Measurements from ENCODE around the gene TMEM100. TPM values are rescaled to one million over a fixed set of nuclear protein-coding genes. Genes with fewer than 3 reads are reported as not detected.

The TMEM100 gene
- total RNA-seq, 1 donor from 2014 or later = 443 TPM

DNA sequence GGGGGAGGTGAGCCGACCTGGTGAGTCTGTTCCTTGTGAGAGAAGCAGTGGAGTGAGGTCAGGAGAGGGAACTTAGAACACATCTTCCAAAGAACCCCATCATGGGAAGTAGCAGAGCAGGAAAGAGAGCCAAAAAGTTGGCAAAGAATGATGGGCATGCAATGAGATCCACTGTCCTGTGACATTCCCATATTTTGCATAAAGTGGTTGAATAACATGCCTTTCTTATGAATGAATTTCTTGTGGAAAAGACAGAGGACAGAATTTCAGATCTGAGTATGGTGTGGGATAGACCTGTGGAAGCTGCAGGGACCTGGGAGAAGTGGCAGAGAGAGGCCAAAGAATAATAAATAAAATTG lies 41.3 kb downstream of the TMEM100 start:
- Histone ChIP-seq H3K4me3 (no peak overlapping the region), H3K9me3 (no peaks in the 10 kb centered on the region), H3K27me3 (ENCODE audit: low read depth) (no peaks in the 10 kb centered on the region), H3K27ac (no peak overlapping the region), H3K4me1 (no peaks in the 10 kb centered on the region), H3K36me3 (no peaks in the 10 kb centered on the region)
- TF ChIP-seq, protein P1, sequence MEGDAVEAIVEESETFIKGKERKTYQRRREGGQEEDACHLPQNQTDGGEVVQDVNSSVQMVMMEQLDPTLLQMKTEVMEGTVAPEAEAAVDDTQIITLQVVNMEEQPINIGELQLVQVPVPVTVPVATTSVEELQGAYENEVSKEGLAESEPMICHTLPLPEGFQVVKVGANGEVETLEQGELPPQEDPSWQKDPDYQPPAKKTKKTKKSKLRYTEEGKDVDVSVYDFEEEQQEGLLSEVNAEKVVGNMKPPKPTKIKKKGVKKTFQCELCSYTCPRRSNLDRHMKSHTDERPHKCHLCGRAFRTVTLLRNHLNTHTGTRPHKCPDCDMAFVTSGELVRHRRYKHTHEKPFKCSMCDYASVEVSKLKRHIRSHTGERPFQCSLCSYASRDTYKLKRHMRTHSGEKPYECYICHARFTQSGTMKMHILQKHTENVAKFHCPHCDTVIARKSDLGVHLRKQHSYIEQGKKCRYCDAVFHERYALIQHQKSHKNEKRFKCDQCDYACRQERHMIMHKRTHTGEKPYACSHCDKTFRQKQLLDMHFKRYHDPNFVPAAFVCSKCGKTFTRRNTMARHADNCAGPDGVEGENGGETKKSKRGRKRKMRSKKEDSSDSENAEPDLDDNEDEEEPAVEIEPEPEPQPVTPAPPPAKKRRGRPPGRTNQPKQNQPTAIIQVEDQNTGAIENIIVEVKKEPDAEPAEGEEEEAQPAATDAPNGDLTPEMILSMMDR (IDR thresholded peaks at IDR 0.05) = no peak
- intact Hi-C loops (cut with DNase I) = no loop called here
- no peak for DNase-seq
- no peak for ATAC-seq

DNA sequence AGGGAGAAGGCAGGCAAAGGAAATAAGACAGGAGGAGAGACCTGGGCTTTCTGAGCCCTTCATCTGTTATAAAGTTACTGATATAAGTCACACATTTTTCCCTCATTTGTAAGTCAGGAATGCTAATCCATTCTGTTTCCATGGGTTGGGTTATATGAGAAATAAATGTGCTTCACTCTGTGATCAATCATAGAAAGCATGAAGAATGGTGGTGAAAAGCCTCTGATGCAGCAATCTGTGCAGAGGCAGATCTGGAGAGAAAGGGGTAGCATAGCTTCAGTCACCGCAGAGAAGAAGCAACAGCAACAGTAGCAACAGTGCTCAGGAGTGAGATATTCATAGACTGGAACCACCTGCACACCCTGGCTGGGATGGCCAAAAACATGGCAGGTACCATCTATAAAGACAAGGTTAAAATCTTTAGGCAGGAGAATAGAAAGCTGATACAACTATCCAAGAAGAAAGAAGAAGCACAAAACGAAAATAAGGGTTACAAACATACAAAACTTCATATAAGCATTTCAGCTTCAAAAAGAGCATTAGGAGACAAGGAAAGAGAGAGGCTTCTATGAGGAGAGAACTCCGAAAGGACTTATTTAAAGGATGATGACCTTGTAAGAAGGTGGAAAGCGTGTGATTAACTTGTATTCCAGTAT lies 41.9 kb downstream of the TMEM100 start:
- no peaks in the 10 kb centered on the region for H3K4me1 ChIP-seq
- H3K4me3 ChIP-seq = no peak overlapping the region
- intact Hi-C loops (cut with DNase I) = no loop called here
- DNase-seq = no peak
- no peaks in the 10 kb centered on the region for H3K27me3 ChIP-seq (ENCODE audit: low read depth)
- TF ChIP-seq, protein P1 (IDR thresholded peaks at IDR 0.05) = no peak
- no peak overlapping the region for H3K27ac ChIP-seq
- no peak for ATAC-seq
- no peaks in the 10 kb centered on the region for H3K9me3 ChIP-seq
- H3K36me3 ChIP-seq = no peaks in the 10 kb centered on the region

DNA sequence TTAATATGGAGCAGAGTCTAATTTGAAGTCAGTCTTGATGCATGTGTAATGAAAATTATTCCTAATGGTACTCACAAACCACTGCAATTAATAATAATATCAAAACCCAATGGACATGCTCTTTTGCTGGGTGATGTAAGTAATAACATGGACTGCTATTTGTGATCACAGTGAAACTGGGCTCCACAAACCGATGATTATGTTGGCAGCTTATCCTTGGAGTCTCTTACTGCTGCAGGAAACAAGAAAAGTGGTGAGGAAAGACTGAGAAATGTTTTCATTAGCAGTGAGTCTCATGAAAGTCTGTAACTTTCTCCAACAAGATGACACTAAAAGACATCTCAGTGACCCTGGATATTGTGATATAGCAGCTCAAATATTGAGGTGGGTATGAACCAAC lies 45.2 kb downstream of the TMEM100 start:
- H3K27ac ChIP-seq = no peak overlapping the region
- TF ChIP-seq, protein P1 (IDR thresholded peaks at IDR 0.05) = no peak
- ATAC-seq (no peak), DNase-seq (no peak)
- no peaks in the 10 kb centered on the region for H3K36me3 ChIP-seq
- H3K9me3 ChIP-seq = no peaks in the 10 kb centered on the region
- H3K4me1 ChIP-seq = peaks cover 13% of the 10 kb centered on the region
- no peaks in the 10 kb centered on the region for H3K27me3 ChIP-seq (ENCODE audit: low read depth)
- intact Hi-C loops (cut with DNase I) = no loop called here
- no peak overlapping the region for H3K4me3 ChIP-seq

DNA sequence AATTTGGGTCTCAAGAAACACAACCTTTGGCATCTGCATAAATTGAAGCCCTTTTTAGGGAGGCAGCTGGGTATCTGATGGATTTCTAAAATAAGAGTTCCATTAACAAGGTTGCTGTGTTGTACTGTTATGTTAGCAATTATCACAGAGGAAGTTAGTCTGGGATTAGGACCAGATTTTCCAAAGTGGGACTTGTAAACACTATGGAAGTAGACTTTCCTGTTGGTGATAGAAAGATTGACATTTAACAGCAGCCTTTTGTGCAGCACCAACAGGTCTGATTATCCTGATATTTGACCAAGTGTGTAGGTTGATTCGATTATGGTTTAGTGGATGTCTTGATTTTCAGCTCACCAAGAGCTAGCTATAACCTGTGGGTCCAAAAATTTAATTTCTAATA lies 46.4 kb downstream of the TMEM100 start:
- H3K27ac ChIP-seq = no peak overlapping the region
- ATAC-seq (no peak), DNase-seq (no peak)
- intact Hi-C loops (cut with DNase I) = no loop called here
- TF ChIP-seq, protein P1 (IDR thresholded peaks at IDR 0.05) = no peak
- no peaks in the 10 kb centered on the region for H3K9me3 ChIP-seq
- H3K4me3 ChIP-seq = no peak overlapping the region
- peaks cover 19% of the 10 kb centered on the region for H3K4me1 ChIP-seq
- no peaks in the 10 kb centered on the region for H3K36me3 ChIP-seq
- no peaks in the 10 kb centered on the region for H3K27me3 ChIP-seq (ENCODE audit: low read depth)

DNA sequence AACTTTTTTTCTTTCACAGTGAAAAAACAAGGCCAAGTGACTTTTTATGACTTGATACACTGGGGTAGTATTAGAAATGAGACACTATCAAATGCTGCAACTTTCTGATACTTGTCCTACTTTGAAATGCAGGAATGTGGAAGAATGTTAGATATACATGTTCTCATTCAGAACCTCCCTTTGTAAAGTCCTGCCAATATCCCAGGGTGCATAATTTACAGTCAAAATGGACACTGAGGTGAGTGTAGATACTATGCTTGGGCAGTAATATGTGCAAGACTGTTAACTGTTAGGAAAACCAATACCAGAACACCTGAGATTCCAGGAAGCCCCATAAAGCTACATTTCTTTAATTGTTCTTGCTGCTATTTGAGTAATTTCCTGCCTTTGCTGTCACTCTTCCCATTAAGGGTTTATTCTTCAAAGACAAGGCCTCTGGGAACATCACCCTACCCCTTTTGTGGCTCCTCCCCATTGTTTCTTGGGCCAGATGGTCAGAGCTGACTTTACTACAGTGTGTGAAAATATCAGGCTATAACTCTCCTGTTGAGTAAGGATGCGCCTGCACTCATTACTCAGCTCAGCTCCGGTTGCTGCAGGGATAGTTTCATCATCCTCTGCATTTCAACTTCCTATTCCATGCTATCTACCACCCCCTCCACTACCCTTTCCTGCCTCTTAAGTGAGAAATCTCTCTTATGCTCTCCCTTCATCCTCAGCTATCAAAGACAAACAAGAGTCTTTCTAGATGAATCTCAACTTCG lies 48.7 kb downstream of the TMEM100 start:
- ATAC-seq (peak; percentile 71 to 73), DNase-seq (no peak)
- Histone ChIP-seq H3K4me1 (peaks cover 19% of the 10 kb centered on the region), H3K27ac (no peak overlapping the region), H3K9me3 (no peaks in the 10 kb centered on the region), H3K4me3 (no peak overlapping the region), H3K27me3 (ENCODE audit: low read depth) (no peaks in the 10 kb centered on the region), H3K36me3 (no peaks in the 10 kb centered on the region)
- TF ChIP-seq, protein P1 (IDR thresholded peaks at IDR 0.05) = no peak
- intact Hi-C loops (cut with DNase I) = no loop called here

Measured in lower lobe of right lung (tissue), 2 donors.